Lung (tissue), 12 donors: ENCODE measurements around the gene THRB. TPM values are rescaled to one million over a fixed set of nuclear protein-coding genes. Genes with fewer than 3 reads are reported as not detected.

Experiments
- ATAC-seq: fragments of 200-7000 bp; cut with Tn5 transposase; one replicate; pipeline ENCODE4 v1.9.1; 2020; ENCODE audit warnings: moderate number of reproducible peaks; ENCODE audit not compliant: insufficient read depth, low FRiP score
- DNase-seq, 3 donors: peaks; one replicate each; pipeline ENCODE4 v3.0.0-alpha.2; 2013 to 2017
- H3K27ac ChIP-seq, 2 donors: one replicate each; pipeline ENCODE4 v1.5.1; 2013; ENCODE audit warnings: mild to moderate bottlenecking in 2 of 2, moderate library complexity in 2 of 2, control low read depth in 1 of 2, inconsistent platforms in 1 of 2, low read depth in 1 of 2, low read length in 1 of 2
- H3K27me3 ChIP-seq, 3 donors: one replicate each; pipeline ENCODE4 v1.5.1; 2013; ENCODE audit warnings: low read length in 2 of 3; ENCODE audit not compliant: control insufficient read depth in 3 of 3, insufficient read depth in 3 of 3
- H3K36me3 ChIP-seq, 4 donors: one replicate each; pipeline ENCODE4 v1.5.1; 2013; ENCODE audit warnings: low read length in 4 of 4, mild to moderate bottlenecking in 1 of 4, moderate library complexity in 1 of 4; ENCODE audit not compliant: control insufficient read depth in 4 of 4, insufficient read depth in 4 of 4
- H3K4me1 ChIP-seq, 5 donors: one replicate each; pipeline ENCODE4 v1.5.1; 2013; ENCODE audit warnings: low read length in 5 of 5, mild to moderate bottlenecking in 2 of 5, moderate library complexity in 1 of 5; ENCODE audit not compliant: control insufficient read depth in 5 of 5, insufficient read depth in 5 of 5
- H3K4me3 ChIP-seq: one replicate; pipeline ENCODE4 v1.5.1; 2013; ENCODE audit warnings: mild to moderate bottlenecking, control low read depth, moderate library complexity
- H3K9ac ChIP-seq, 2 donors: one replicate each; pipeline ENCODE4 v1.5.1; 2013; ENCODE audit warnings: low read length in 2 of 2, control low read depth in 1 of 2; ENCODE audit not compliant: insufficient read depth in 1 of 2
- H3K9me3 ChIP-seq, 4 donors: one replicate each; pipeline ENCODE4 v1.5.1; 2013; ENCODE audit warnings: low read length in 3 of 4, mild to moderate bottlenecking in 1 of 4, moderate library complexity in 1 of 4; ENCODE audit not compliant: control insufficient read depth in 4 of 4, insufficient read depth in 3 of 4
- WGBS, 2 donors: extraction: QIAGEN DNeasy Blood & Tissue Kit; methylation state at CpG; one replicate each; pipeline ENCODE4 v1.1.7; 2013; 5-methylcytosine and 5-hydroxymethylcytosine counted together
- polyA plus RNA-seq, 2 donors: library from polyadenylated mRNA; stranded (reverse); fragments of 200-250 nt; gene quantifications; one replicate each; pipeline ENCODE4 v1.2.1, GENCODE V29; 2013
- total RNA-seq, 2 donors: library from RNA; depleted of rRNA in 1 of 2; stranded (reverse); fragments of >200 nt in 1 of 2; gene quantifications; one replicate each; pipeline ENCODE4 v1.2.1, GENCODE V29; 2014 to 2021
- TF ChIP-seq, protein P1 (sequence below): IDR thresholded peaks from 2 replicates; pipeline ENCODE4 v1.5.1; 2012; ENCODE audit warnings: mild to moderate bottlenecking; ENCODE audit errors: control extremely low read depth, extremely low read depth
- donor health status: control.
- donor health status: control.
- donor health status: Bipolar disorder and iron deficiency.
- donor health status: healthy.
- donor health status: DM: yes; HTN: yes; CAD: no.

Gene THRB
- total and polyA plus RNA-seq, 4 donors = 2.1 to 23.5 (median 6.1) TPM

DNA sequence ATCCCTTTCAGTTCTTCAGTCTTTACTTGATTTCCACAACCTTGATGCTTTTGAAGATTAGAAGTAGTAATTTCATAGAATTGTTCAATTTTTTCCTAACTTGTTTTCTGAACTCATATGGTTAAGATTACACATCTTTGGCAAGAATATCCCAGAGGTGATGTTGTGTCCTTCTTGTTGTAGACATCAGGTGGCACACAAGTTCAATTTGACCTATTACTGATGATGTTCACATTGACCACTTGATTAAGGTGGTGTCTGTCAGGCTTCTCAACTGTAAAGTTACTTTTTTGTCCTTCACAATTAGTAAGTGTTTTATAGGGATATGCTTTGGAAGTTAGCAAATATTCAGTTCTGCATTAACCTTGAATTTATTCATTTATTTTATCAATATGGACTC is 34.6 kb upstream of the THRB start:
- no peak for ATAC-seq
- H3K27ac ChIP-seq = no peak overlapping the region
- no peaks in the 10 kb centered on the region for H3K27me3 ChIP-seq
- no peaks in the 10 kb centered on the region for H3K36me3 ChIP-seq
- H3K4me1 ChIP-seq = peaks cover 0 to 11% (median 0%) of the 10 kb centered on the region in 5 donors
- H3K9me3 ChIP-seq = peaks cover 0 to 2% (median 0%) of the 10 kb centered on the region in 4 donors
- no peak overlapping the region for H3K9ac ChIP-seq
- TF ChIP-seq, protein P1, sequence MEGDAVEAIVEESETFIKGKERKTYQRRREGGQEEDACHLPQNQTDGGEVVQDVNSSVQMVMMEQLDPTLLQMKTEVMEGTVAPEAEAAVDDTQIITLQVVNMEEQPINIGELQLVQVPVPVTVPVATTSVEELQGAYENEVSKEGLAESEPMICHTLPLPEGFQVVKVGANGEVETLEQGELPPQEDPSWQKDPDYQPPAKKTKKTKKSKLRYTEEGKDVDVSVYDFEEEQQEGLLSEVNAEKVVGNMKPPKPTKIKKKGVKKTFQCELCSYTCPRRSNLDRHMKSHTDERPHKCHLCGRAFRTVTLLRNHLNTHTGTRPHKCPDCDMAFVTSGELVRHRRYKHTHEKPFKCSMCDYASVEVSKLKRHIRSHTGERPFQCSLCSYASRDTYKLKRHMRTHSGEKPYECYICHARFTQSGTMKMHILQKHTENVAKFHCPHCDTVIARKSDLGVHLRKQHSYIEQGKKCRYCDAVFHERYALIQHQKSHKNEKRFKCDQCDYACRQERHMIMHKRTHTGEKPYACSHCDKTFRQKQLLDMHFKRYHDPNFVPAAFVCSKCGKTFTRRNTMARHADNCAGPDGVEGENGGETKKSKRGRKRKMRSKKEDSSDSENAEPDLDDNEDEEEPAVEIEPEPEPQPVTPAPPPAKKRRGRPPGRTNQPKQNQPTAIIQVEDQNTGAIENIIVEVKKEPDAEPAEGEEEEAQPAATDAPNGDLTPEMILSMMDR = no peak
- DNase-seq = no peak
- H3K4me3 ChIP-seq = no peak overlapping the region

DNA sequence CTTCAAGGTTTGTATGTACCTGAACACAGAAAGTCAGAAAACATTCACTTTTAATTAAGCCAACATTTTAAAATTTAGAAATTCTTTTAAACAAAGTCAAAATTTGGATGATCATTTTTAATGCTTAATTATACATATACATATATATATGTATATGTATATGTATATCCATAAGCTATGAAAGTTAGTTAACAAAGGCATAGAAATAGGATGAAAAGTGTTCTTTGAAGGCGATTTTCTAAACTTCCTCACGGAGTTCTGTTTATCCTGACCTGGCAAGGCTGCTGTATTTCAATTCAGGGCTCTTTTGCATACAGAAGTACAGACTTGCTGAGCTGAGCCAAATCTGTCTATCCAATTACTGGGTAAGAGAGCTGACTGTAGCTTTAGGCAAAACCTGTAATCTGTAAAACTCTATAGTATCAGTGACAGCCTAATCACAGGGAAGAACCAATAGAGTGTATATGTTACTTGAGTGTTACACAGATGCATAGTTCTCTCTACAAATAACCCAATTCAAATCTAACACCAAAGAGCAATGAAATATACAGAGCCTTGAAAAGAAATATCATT is 32.1 kb upstream of the THRB start:
- Histone ChIP-seq H3K9ac (no peak overlapping the region), H3K36me3 (no peaks in the 10 kb centered on the region), H3K4me1 (peaks cover 0 to 18% (median 2%) of the 10 kb centered on the region in 5 donors), H3K4me3 (no peak overlapping the region), H3K27ac (no peak overlapping the region), H3K27me3 (no peaks in the 10 kb centered on the region), H3K9me3 (no peaks in the 10 kb centered on the region)
- 40 to 59% methylated on average over 2 of the region's 2 CpGs for WGBS, 2 donors
- no peak for ATAC-seq
- TF ChIP-seq, protein P1 = no peak
- peak in 2 of 3 donors; percentile 57 to 69 for DNase-seq

GRCh38 chr3:24525557-24525956 is 30.9 kb upstream of the THRB start:
- DNase-seq (no peak), ATAC-seq (no peak)
- TF ChIP-seq, protein P1 = no peak
- Histone ChIP-seq H3K4me3 (no peak overlapping the region), H3K36me3 (no peaks in the 10 kb centered on the region), H3K27ac (no peak overlapping the region), H3K9ac (no peak overlapping the region), H3K27me3 (no peaks in the 10 kb centered on the region), H3K4me1 (peaks cover 0 to 26% (median 5%) of the 10 kb centered on the region in 5 donors), H3K9me3 (no peaks in the 10 kb centered on the region)
- 97 to 100% methylated on average over 1 of the region's 1 CpG for WGBS, 2 donors

GRCh38 chr3:24525022-24525421 is 30.4 kb upstream of the THRB start:
- no peaks in the 10 kb centered on the region for H3K36me3 ChIP-seq
- H3K27me3 ChIP-seq = no peaks in the 10 kb centered on the region
- ATAC-seq (no peak), DNase-seq (no peak)
- H3K4me3 ChIP-seq = no peak overlapping the region
- WGBS, 2 donors = 98 to 100% methylated on average over 1 of the region's 1 CpG
- H3K9me3 ChIP-seq = no peaks in the 10 kb centered on the region
- H3K27ac ChIP-seq = no peak overlapping the region
- TF ChIP-seq, protein P1 = no peak
- no peak overlapping the region for H3K9ac ChIP-seq
- peaks cover 0 to 26% (median 5%) of the 10 kb centered on the region in 5 donors for H3K4me1 ChIP-seq
